Measurements from ENCODE around the gene PXMP2.

GRCh38 chr12:132674561-132674960, 12.8 kb upstream of the PXMP2 start:
- TF ChIP-seq CTCF (conservative IDR thresholded peaks at IDR 0.05) (no peak), ZFX (IDR thresholded peaks at IDR 0.05) (no peak)
